GM12878 (cell line): ENCODE results near the gene ANKRD66. TPM values are rescaled to one million over a fixed set of nuclear protein-coding genes. Genes with fewer than 3 reads are reported as not detected.

Source experiments
- ATAC-seq: fragments of 200-7000 bp; cut with Tn5 transposase; 3 replicates; pipeline ENCODE4 v1.9.1; 2020; ENCODE audit warnings: mild to moderate bottlenecking, moderate library complexity
- BruUV-seq: library from RNA; stranded (reverse); fragments of 400-500 nt; replicated peaks from 2 replicates; lab custom pipeline; 2021; lab: Mats Ljungman, UMichigan
- CTCF ChIA-PET: fragments of 300-600 bp; sonication (Branson Sonifier 250); formaldehyde crosslinking; extraction: SDS; loops from one replicate; lab custom pipeline; 2021; ENCODE audit warnings: inconsistent platforms; lab: Yijun Ruan, JAX
- POLR2A ChIA-PET: fragments of 350-600 bp; formaldehyde crosslinking; extraction: SDS; loops from one replicate; lab custom pipeline; 2021; ENCODE audit warnings: inconsistent platforms; lab: Charles Lee
- RAD21 ChIA-PET: fragments of 300-600 bp; sonication (Branson Sonifier 250); formaldehyde crosslinking; loops from one replicate; lab custom pipeline; 2023; ENCODE audit warnings: antibody characterized with exemption; ENCODE audit not compliant: unreplicated experiment; lab: Charles Lee
- SMC1A ChIA-PET: fragments of 300-600 bp; sonication (Branson Sonifier 250); formaldehyde crosslinking; loops from one replicate; lab custom pipeline; 2023; ENCODE audit not compliant: unreplicated experiment, uncharacterized antibody; lab: Charles Lee
- DNase-seq: peaks from one replicate; pipeline ENCODE4 v3.0.0-alpha.2; 2011; ENCODE audit warnings: low read depth, low spot score
- FAIRE-seq: peaks from 3 replicates; lab custom pipeline; 2011; peaks lifted over from hg19 to GRCh38; lab: Jason Lieb, UNC
- H2AFZ ChIP-seq: 2 replicates; pipeline ENCODE4 v1.6.0; 2011; ENCODE audit warnings: low read depth, low read length, control low read depth; ENCODE audit not compliant: control insufficient read depth
- H3K27ac ChIP-seq: 2 replicates; pipeline ENCODE4 v1.5.1; 2011; ENCODE audit warnings: control low read depth; ENCODE audit not compliant: control insufficient read depth, insufficient read depth
- H3K27me3 ChIP-seq, 2 experiments: replicated peaks in 1 of 2; 2 replicates each; pipeline versions ENCODE4 v1.6.0 to v1.6.1; 2011; ENCODE audit warnings: low read length in 1 of 2; ENCODE audit not compliant: control insufficient read depth in 2 of 2, insufficient read depth in 2 of 2
- H3K36me3 ChIP-seq, 2 experiments: 2 replicates each; pipeline ENCODE4 v1.5.1; 2011; ENCODE audit warnings: low read length in 1 of 2; ENCODE audit not compliant: control insufficient read depth in 2 of 2, insufficient read depth in 2 of 2
- H3K4me1 ChIP-seq: 2 replicates; pipeline ENCODE4 v1.6.1; 2011; ENCODE audit warnings: mild to moderate bottlenecking, low read length, moderate library complexity, mixed read lengths; ENCODE audit not compliant: control insufficient read depth, insufficient read depth
- H3K4me2 ChIP-seq: 2 replicates; pipeline ENCODE4 v1.6.0; 2011; ENCODE audit warnings: control low read depth; ENCODE audit not compliant: control insufficient read depth, insufficient read depth
- H3K4me3 ChIP-seq: fragments of 200-600 bp; sonication (generic); 2 replicates; pipeline ENCODE4 v1.5.1; 2016
- H3K79me2 ChIP-seq: 2 replicates; pipeline ENCODE4 v1.6.0; 2011; ENCODE audit warnings: low read length; ENCODE audit not compliant: control insufficient read depth, insufficient read depth
- H3K9ac ChIP-seq: 2 replicates; pipeline ENCODE4 v1.8.0; 2011; ENCODE audit warnings: low read length, control low read depth, mixed read lengths; ENCODE audit not compliant: control insufficient read depth, insufficient read depth
- H3K9me3 ChIP-seq: replicated peaks from 3 replicates; pipeline ENCODE4 v1.5.1; 2011; ENCODE audit warnings: mild to moderate bottlenecking, low read length; ENCODE audit not compliant: control insufficient read depth, insufficient read depth
- H4K20me1 ChIP-seq: 2 replicates; pipeline ENCODE4 v1.6.0; 2011; ENCODE audit not compliant: control insufficient read depth, insufficient read depth
- BCL3 ChIP-seq: IDR thresholded peaks from 2 replicates; pipeline ENCODE4 v1.6.1; 2011; ENCODE audit warnings: borderline replicate concordance, low read depth, mild to moderate bottlenecking, moderate library complexity, low read length; ENCODE audit not compliant: insufficient read depth, poor library complexity, severe bottlenecking
- BHLHE40 ChIP-seq, 2 experiments: fragments of 450-650 bp in 1 of 2; IDR thresholded peaks; 2 replicates each; pipeline ENCODE4 v1.6.1; 2011 to 2017; ENCODE audit warnings: low read depth in 2 of 2, borderline replicate concordance in 1 of 2, improper control_type of control experiment in 1 of 2, low read length in 1 of 2, mild to moderate bottlenecking in 1 of 2
- CHD2 ChIP-seq: IDR thresholded peaks from 2 replicates; pipeline ENCODE4 v1.6.1; 2011; ENCODE audit warnings: low read depth, low read length, improper control_type of control experiment, borderline replicate concordance
- CHD4 ChIP-seq: fragments of 200-600 bp; sonication (generic); IDR thresholded peaks from 2 replicates; pipeline ENCODE4 v1.6.1; 2016; ENCODE audit warnings: mild to moderate bottlenecking
- FOXK2 ChIP-seq: fragments of 450-650 bp; IDR thresholded peaks from 2 replicates; pipeline ENCODE4 v1.6.1; 2017; ENCODE audit warnings: mild to moderate bottlenecking, moderate library complexity
- HDGF ChIP-seq: fragments of 450-650 bp; IDR thresholded peaks from 2 replicates; pipeline ENCODE4 v1.6.1; 2016; ENCODE audit warnings: antibody characterized with exemption
- JUND ChIP-seq: IDR thresholded peaks from 2 replicates; pipeline ENCODE4 v1.6.1; 2012; ENCODE audit warnings: low read depth, mild to moderate bottlenecking, low read length, improper control_type of control experiment, moderate library complexity
- NBN ChIP-seq: fragments of 450-650 bp; IDR thresholded peaks from 2 replicates; pipeline ENCODE4 v1.6.1; 2016
- NFXL1 ChIP-seq: fragments of 450-650 bp; IDR thresholded peaks from 2 replicates; pipeline ENCODE4 v1.6.1; 2017; ENCODE audit warnings: antibody characterized with exemption, mild to moderate bottlenecking, borderline replicate concordance
- NR2C1 ChIP-seq: fragments of 450-650 bp; IDR thresholded peaks from 2 replicates; pipeline ENCODE4 v1.6.1; 2017; ENCODE audit warnings: antibody characterized with exemption, mild to moderate bottlenecking, moderate library complexity
- PRDM15 ChIP-seq: fragments of 450-650 bp; formaldehyde crosslinking; IDR thresholded peaks from 2 replicates; pipeline ENCODE4 v1.4.0; 2020; ENCODE audit warnings: mild to moderate bottlenecking, moderate library complexity
- RFX5 ChIP-seq: IDR thresholded peaks from 2 replicates; pipeline ENCODE4 v1.6.1; 2011; ENCODE audit warnings: low read depth, low read length, improper control_type of control experiment
- SREBF2 ChIP-seq: IDR thresholded peaks from 2 replicates; pipeline ENCODE4 v1.6.1; 2012; ENCODE audit warnings: mild to moderate bottlenecking, low read length
- TCF3 ChIP-seq: IDR thresholded peaks from 2 replicates; pipeline ENCODE4 v1.6.1; 2012; ENCODE audit warnings: low read depth, mild to moderate bottlenecking, low read length, borderline replicate concordance; ENCODE audit not compliant: insufficient read depth
- ZBED1 ChIP-seq: IDR thresholded peaks from 2 replicates; pipeline ENCODE4 v1.6.1; 2016; ENCODE audit warnings: borderline replicate concordance
- ZNF622 ChIP-seq: fragments of 450-650 bp; IDR thresholded peaks from 2 replicates; pipeline ENCODE4 v1.6.1; 2017; ENCODE audit warnings: mild to moderate bottlenecking, inconsistent platforms
- WGBS: methylation state at CpG from one replicate; pipeline ENCODE4 v1.1.6; 2016; ENCODE audit warnings: low lambda C conversion rate; ENCODE audit not compliant: insufficient replicate concordance, insufficient coverage; ENCODE audit errors: missing lambda C conversion rate; 5-methylcytosine and 5-hydroxymethylcytosine counted together
- in situ Hi-C: fragments of 300-500 bp; cut with MboI; formaldehyde crosslinking; loops from 9 replicates; pipeline ENCODE4 v1.14.3; 2018; ENCODE audit warnings: mixed read lengths
- intact Hi-C: fragments of 100-400 bp; cut with micrococcal nuclease; formaldehyde crosslinking; loops from one replicate; pipeline ENCODE4 v1.14.2; 2022; ENCODE audit not compliant: unreplicated experiment
- polyA plus RNA-seq, 11 experiments: library from polyadenylated mRNA; depleted of rRNA in 4 of 11; unstranded in 6 of 11; stranded (reverse) in 5 of 11; fragments of >200 nt; fragmentation: Nextera tagmentation in 4 of 11; fragmentation: Illumina TruSeq in 1 of 11; extraction: Ambion mirVana in 4 of 11; extraction: Trizol in 1 of 11; gene quantifications; 1 replicate in 1 of 11; 2 replicates in 10 of 11; pipeline versions ENCODE4 v1.2.1 to v1.2.3, GENCODE V29; 2011 to 2016; ENCODE audit warnings: inconsistent platforms in 2 of 11, missing spikeins in 2 of 11, low read depth in 1 of 11
- total RNA-seq, 4 experiments: library from RNA; depleted of rRNA in 3 of 4; stranded (reverse); fragments of >200 nt in 3 of 4; fragmentation: Illumina TruSeq in 1 of 4; extraction: Trizol in 1 of 4; gene quantifications; 2 replicates each; pipeline versions ENCODE4 v1.2.1 to v1.2.3, GENCODE V29; 2013 to 2021

ANKRD66 gene
- total and polyA plus RNA-seq, 10 of the 15 experiments (the other 5 are each of a cell fraction or from before 2014, with no cell fraction given), result not detected

GRCh38 chr6:46793138-46793537, 46.4 kb downstream of the ANKRD66 start, which contains the start of gene MEP1A:
TSS of gene MEP1A (plus strand) at chr6:46793389. CDS start at chr6:46793399, 10 bp downstream.
- no peaks in the 10 kb centered on the region for H4K20me1 ChIP-seq
- TF ChIP-seq FOXK2 (no peak), ZBED1 (no peak), SREBF2 (no peak), TCF3 (no peak), CHD4 (no peak), HDGF (no peak), CHD2 (no peak), BCL3 (no peak), NBN (no peak), ZNF622 (no peak), BHLHE40 (IDR thresholded peaks at IDR 0.05; ENCODE audit: borderline replicate concordance in 1 of 2, low read depth in 2 of 2, low read length in 1 of 2) (no peak), PRDM15 (CRISPR knock-in tag) (no peak), NFXL1 (no peak), RFX5 (no peak), NR2C1 (no peak), JUND (no peak)
- no TSS peak for BruUV-seq
- H3K4me2 ChIP-seq, result no peak within 1 kb of the TSS
- ChIA-PET CTCF (no interaction called here), POLR2A (no interaction called here), RAD21 (no interaction called here), SMC1A (no interaction called here)
- H3K9ac ChIP-seq, result no peak within 1 kb of the TSS
- H3K4me3 ChIP-seq, result no peak within 1 kb of the TSS
- 70% methylated on average over 8 of the region's 8 CpGs for WGBS
- no peak for FAIRE-seq
- H3K36me3 ChIP-seq, result no peaks in the 10 kb centered on the region
- no peaks in the 10 kb centered on the region for H3K27me3 ChIP-seq
- no peak for DNase-seq
- in situ Hi-C loops, result no loop called here
- no peak for ATAC-seq
- H2AFZ ChIP-seq, result no peak within 1 kb of the TSS
- H3K4me1 ChIP-seq, result no peaks in the 10 kb centered on the region
- H3K27ac ChIP-seq, result no peak within 1 kb of the TSS
- intact Hi-C loops, result no loop called here
- no peaks in the 10 kb centered on the region for H3K9me3 ChIP-seq
- H3K79me2 ChIP-seq, result no peaks in the 10 kb centered on the region
